Left hindlimb (tissue), 1 donor: ENCODE data around the gene TEFM.
"Not testable (repeated sequence)": the region's sequence is repeated elsewhere in the genome, so short reads cannot be mapped to it uniquely, and the experiment has no call there.

ENCODE experiments used
- DNase-seq: peaks from one replicate; pipeline ENCODE4 v3.0.0-alpha.2; 2018

Gene TEFM, protein sequence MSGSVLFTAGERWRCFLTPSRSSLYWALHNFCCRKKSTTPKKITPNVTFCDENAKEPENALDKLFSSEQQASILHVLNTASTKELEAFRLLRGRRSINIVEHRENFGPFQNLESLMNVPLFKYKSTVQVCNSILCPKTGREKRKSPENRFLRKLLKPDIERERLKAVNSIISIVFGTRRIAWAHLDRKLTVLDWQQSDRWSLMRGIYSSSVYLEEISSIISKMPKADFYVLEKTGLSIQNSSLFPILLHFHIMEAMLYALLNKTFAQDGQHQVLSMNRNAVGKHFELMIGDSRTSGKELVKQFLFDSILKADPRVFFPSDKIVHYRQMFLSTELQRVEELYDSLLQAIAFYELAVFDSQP

DNA sequence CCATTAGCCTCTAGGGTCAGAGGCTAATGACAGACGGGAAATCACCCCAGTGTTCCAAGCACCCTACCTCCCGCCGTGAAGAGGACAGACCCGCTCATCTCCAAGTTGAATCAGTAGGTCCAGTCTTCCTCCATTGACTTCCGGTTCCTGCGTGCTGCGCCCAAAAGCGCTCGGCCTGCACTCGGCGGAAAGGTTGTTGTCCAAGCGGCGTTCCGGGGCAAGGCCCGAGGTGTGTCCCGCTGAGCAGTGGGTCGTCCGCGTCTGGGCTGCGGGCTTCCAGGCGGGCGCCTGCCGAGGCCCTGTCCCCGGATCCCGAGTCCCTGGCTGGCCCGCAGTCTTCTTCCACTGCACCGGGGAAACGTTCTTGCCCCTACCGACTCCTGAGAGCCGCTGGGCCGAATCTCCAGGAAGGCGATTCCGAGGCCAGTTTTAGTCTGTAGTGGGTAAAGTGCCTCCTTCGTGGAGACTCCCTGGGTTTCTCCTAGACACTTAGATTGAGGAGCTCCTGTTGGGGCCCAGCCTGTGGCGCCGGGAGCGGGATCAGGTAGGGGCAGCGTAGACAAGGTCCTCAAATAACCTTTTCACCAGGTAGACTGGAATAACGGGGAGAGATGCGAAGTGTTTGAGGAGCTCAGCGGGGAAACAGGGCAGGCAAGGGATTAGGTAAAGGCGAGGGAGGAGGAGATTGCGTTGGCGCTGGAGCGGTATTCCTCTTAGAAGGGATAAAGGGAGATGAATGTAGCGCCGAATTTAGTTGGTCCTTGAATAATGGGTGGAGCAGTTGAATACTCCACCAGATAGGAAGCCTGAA is at the start of gene TEFM:
Gene TEFM (minus strand): TSS at position 138 of the 811 bp plus-strand sequence. CDS start 40 bp downstream, at position 98.
- peak; percentile 94 for DNase-seq

- no peak for DNase-seq
Observed at GRCh38 chr17:30954046-30954830, 48.2 kb upstream of the TEFM start.

- no peak for DNase-seq
Observed at GRCh38 chr17:30952638-30953393, 46.8 kb upstream of the TEFM start.

DNA sequence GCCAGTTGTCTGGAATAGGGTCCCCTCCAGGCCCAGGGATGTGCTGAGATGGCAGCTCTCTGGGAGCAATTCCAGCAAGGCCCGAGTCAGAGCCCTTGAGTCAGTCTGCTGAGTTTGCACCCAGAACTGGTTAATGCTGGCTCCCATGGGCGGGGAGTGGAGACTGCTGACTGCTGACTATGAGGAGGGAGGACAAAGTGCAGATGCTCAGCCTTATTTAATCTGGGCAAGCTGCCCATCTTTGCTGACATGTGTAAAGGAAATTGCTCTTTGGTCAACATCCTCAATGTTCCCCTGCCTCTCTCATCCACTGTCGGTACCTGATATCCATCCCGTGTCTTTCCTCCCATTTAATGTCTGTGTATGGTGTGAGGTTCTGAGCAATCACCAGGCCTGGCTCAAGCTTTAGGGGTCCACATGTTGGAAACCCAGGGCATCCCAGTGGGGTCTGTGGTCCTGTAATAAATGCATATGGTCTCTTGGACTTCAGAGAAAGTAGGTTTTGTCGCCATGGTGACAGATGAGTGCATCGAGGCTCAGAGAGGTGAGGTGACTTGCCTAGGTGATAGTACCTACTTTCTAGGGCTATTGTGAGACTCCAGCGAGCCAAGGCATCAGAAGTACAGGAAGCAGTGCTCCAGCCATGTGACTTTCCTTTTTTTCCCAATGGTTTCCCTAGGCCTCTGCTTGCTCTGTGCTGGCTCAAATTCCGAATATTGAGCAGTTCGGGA is 44.8 kb upstream of the TEFM start:
- peak; percentile 57 for DNase-seq

DNA sequence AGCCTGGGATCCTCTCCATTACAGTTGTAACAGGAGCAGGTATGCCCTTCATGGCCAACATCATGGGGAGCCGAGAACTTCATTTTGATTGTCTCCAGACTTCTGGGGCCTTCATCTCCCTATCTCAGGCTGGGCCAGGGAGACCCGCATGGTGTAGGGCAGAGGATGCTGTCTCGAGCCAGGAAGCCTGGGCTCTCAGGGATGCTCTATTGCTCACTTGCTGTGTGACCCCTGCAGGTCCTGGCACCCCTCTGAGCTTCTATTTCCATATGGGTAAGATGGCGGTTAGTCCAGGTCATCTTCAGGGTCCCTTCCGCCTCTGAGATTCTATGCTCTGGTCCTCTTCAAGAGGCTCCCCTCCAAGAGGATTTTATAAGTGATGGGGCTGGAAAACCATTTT is 44.2 kb upstream of the TEFM start:
- no peak for DNase-seq

DNA sequence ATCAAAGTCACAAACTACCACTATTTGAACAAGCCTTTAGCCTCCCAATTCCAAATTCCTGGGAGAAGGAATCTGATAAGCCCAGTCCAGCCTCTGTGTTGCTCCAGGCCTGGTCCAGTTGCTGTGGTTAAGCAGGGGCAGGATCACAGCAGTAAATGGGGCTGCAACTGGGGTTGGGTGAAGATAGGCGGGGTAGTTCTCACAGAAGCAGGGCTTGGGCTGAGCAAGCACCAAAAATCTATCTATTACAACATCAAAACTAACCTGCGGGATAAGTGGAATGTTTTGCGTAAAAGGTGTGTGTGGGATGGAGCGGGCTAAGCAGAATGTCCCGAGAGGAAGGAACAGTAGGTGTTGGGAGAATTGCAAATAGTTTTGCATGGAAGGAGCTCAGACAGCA is 41.8 kb upstream of the TEFM start:
- DNase-seq = no peak

GRCh38 chr17:30942308-30943079 is 36.5 kb upstream of the TEFM start:
- no peak for DNase-seq

- no peak for DNase-seq
Observed at GRCh38 chr17:30939051-30939689, 33.1 kb upstream of the TEFM start.

GRCh38 chr17:30933966-30934365 is 27.9 kb upstream of the TEFM start:
- DNase-seq = no peak

- DNase-seq = not testable (repeated sequence)
Observed at GRCh38 chr17:30931582-30931981, 25.5 kb upstream of the TEFM start.

DNA sequence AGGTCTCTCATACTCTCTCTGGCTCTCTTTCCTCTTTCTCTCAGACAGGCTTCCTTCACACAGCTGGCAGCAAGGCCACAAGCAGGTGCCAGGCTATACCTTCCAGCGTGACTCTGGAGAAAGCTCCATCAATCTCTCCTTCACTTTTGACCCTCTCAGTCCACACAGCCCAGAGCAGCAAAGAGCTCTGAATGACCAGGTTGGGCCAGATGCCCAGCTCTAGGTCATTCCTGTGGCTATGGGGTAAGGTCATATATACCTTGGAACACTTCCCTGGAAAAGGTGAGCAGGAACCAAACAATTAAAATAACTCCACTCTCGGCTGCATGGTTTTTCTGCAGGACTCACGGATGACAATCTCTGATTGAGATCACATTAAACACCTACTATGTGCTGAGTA is 24.5 kb upstream of the TEFM start:
- no peak for DNase-seq

- not testable (repeated sequence) for DNase-seq
Observed at GRCh38 chr17:30929861-30930260, 23.8 kb upstream of the TEFM start.

GRCh38 chr17:30929081-30929633 is 23.1 kb upstream of the TEFM start:
- DNase-seq = no peak

- DNase-seq = no peak
Observed at GRCh38 chr17:30928584-30928983, 22.5 kb upstream of the TEFM start.

DNA sequence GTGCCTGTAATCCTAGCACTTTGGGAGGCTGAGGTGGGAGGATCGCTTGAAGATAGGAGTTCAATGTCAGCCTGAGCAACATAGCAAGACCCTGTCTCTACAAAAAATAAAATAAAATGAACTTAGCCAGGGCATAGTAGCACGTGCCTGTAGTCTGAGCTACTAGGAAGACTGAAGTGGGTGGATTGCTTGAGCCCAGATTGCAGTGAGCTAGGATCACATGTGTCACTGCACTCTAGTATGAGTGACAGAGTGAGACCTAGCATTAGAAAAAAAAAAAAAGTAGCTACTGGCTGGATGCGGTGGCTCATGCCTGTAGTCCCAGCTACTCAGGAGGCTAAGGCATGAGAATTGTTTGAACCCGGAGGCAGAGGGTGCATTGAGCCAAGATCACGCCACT is 21.7 kb upstream of the TEFM start:
- no peak for DNase-seq

- DNase-seq = no peak
Observed at GRCh38 chr17:30926516-30926915, 20.5 kb upstream of the TEFM start.

GRCh38 chr17:30924341-30924740 is 18.3 kb upstream of the TEFM start:
- no peak for DNase-seq

- DNase-seq = no peak
Observed at GRCh38 chr17:30922235-30923030, 16.4 kb upstream of the TEFM start.

DNA sequence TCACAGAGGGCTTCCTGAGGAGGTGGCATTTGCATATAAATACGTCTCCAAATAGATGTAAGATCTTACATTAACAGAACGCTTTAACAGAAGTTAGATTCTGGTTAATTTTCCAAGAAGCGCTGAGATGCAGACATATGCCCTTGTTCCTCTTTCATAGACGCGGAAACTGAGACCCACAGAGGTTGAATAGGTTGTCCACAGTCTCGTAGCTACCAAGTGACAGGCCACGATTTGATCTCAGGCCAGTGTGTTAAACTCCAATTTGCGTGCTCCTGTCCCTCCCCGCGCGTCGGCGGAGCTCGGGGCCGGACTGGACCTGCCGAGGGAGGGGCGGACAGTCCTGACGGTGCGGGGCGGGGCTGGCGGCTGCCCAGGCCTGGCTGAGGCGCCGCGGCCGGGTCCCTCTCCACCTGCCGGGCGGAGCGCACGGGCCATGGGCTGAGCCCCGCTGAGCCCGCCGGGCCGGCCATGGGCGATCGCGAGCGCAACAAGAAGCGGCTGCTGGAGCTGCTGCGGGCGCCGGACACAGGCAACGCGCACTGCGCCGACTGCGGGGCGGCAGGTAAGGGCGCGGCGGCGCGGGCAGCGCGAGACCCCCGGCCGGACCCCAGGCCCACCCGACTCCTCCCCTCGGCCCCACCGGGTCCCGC is 15.6 kb upstream of the TEFM start, which contains the start of gene ADAP2:
Gene ADAP2 (plus strand): TSS at position 402 of the 653 bp plus-strand sequence. CDS start 70 bp downstream, at position 472.
- DNase-seq = peak; percentile 55
